K562 (cell line): ENCODE results near the gene GPR153. TPM values are rescaled to one million over a fixed set of nuclear protein-coding genes. Genes with fewer than 3 reads are reported as not detected.

ENCODE experiments used
- BACH1 ChIP-seq: fragments of 200-800 bp; sonication (Bioruptor generic); IDR thresholded peaks from 2 replicates; pipeline ENCODE4 v1.6.1; 2016; ENCODE audit warnings: missing genetic modification characterization, missing compliant biosample characterization
- CHD1 ChIP-seq: fragments of 200-600 bp; sonication (generic); IDR thresholded peaks from one replicate; pipeline ENCODE4 v1.6.1; 2012; ENCODE audit warnings: mild to moderate bottlenecking, moderate library complexity, low read length, inconsistent platforms
- FOXM1 ChIP-seq, 2 experiments: fragments of 450-650 bp in 1 of 2; sonication (generic) in 1 of 2; formaldehyde crosslinking in 1 of 2; IDR thresholded peaks; 2 replicates each; pipeline versions ENCODE4 v1.6.1 to v1.9.0; 2017 to 2022; ENCODE audit warnings: low read depth in 2 of 2, mild to moderate bottlenecking in 2 of 2, missing genetic modification reagents in 1 of 2, moderate library complexity in 1 of 2
- HDAC2 ChIP-seq: fragments of 450-650 bp; IDR thresholded peaks from 2 replicates; pipeline ENCODE4 v1.6.1; 2016; ENCODE audit warnings: mild to moderate bottlenecking
- JUN ChIP-seq, 2 experiments: sonication (generic) in 1 of 2; formaldehyde crosslinking in 1 of 2; IDR thresholded peaks; 2 replicates each; pipeline versions ENCODE4 v1.6.1 to v1.8.0; 2012 to 2022; ENCODE audit warnings: borderline replicate concordance in 2 of 2, mild to moderate bottlenecking in 2 of 2, improper control_type of control experiment in 1 of 2, low read depth in 1 of 2, low read length in 1 of 2, missing genetic modification reagents in 1 of 2
- NR4A1 ChIP-seq, 2 experiments: fragments of 250-450 bp in 1 of 2; fragments of 450-650 bp in 1 of 2; sonication (Bioruptor Pico) in 1 of 2; IDR thresholded peaks; 2 replicates each; pipeline versions ENCODE4 v1.4.0 to v1.6.1; 2016 to 2020; ENCODE audit warnings: mild to moderate bottlenecking in 2 of 2, missing compliant biosample characterization in 1 of 2, missing genetic modification characterization in 1 of 2, moderate library complexity in 1 of 2
- PYGO2 ChIP-seq: fragments of 450-650 bp; IDR thresholded peaks from 2 replicates; pipeline ENCODE4 v1.6.1; 2016; ENCODE audit warnings: mild to moderate bottlenecking, missing genetic modification characterization, moderate library complexity, missing compliant biosample characterization
- RBBP5 ChIP-seq: fragments of 200-600 bp; sonication (generic); IDR thresholded peaks from 2 replicates; pipeline ENCODE4 v1.6.1; 2012; ENCODE audit warnings: borderline replicate concordance, mild to moderate bottlenecking, low read length, control low read depth, inconsistent platforms; ENCODE audit not compliant: insufficient read depth, poor library complexity, severe bottlenecking
- SIN3A ChIP-seq, 2 experiments: fragments of 150-350 bp in 1 of 2; IDR thresholded peaks; 2 replicates each; pipeline ENCODE4 v1.6.1; 2011 to 2016; ENCODE audit warnings: borderline replicate concordance in 2 of 2, low read depth in 2 of 2, low read length in 2 of 2, mild to moderate bottlenecking in 2 of 2, moderate library complexity in 2 of 2; ENCODE audit not compliant: control insufficient read depth in 1 of 2
- SMARCC2 ChIP-seq: fragments of 450-650 bp; IDR thresholded peaks from 2 replicates; pipeline ENCODE4 v1.6.1; 2017; ENCODE audit warnings: antibody characterized with exemption, moderate library complexity, mild to moderate bottlenecking, low read depth
- SPI1 ChIP-seq: IDR thresholded peaks from 2 replicates; pipeline ENCODE4 v1.6.1; 2011; ENCODE audit warnings: low read depth, low read length, control low read depth, borderline replicate concordance
- TAL1 ChIP-seq: fragments of 450-650 bp; IDR thresholded peaks from 2 replicates; pipeline ENCODE4 v1.6.1; 2016; ENCODE audit warnings: mild to moderate bottlenecking
- TCF7L2 ChIP-seq: fragments of 150-350 bp; IDR thresholded peaks from 2 replicates; pipeline ENCODE4 v1.6.1; 2016; ENCODE audit warnings: low read depth, mild to moderate bottlenecking, low read length, moderate library complexity
- ZSCAN32 ChIP-seq: fragments of 450-650 bp; formaldehyde crosslinking; IDR thresholded peaks from 2 replicates; pipeline ENCODE4 v1.4.0; 2020; ENCODE audit warnings: mild to moderate bottlenecking, moderate library complexity
- polyA plus RNA-seq, 8 experiments: library from polyadenylated mRNA; depleted of rRNA in 4 of 8; stranded (reverse) in 5 of 8; unstranded in 3 of 8; fragments of >200 nt; fragmentation: Nextera tagmentation in 2 of 8; fragmentation: Illumina TruSeq in 1 of 8; extraction: Ambion mirVana in 2 of 8; extraction: Trizol in 1 of 8; gene quantifications; 2 replicates each; pipeline versions ENCODE4 v1.2.1 to v1.2.3, GENCODE V29; 2011 to 2014; ENCODE audit warnings: inconsistent platforms in 1 of 8, missing spikeins in 1 of 8
- total RNA-seq, 7 experiments: library from RNA; depleted of rRNA in 6 of 7; stranded (reverse); fragments of >200 nt in 6 of 7; fragmentation: Illumina TruSeq in 2 of 7; extraction: Trizol in 2 of 7; gene quantifications; 2 replicates each; pipeline versions ENCODE4 v1.2.1 to v1.2.3, GENCODE V29; 2011 to 2021; ENCODE audit warnings: low replicate concordance in 1 of 7
- TF ChIP-seq, protein P1 (sequence below): fragments of 450-650 bp; formaldehyde crosslinking; IDR thresholded peaks from 2 replicates; pipeline ENCODE4 v1.4.0; 2020; ENCODE audit warnings: mild to moderate bottlenecking, moderate library complexity
- TF ChIP-seq, protein P2 (sequence below): fragments of 450-650 bp; formaldehyde crosslinking; IDR thresholded peaks from 2 replicates; pipeline ENCODE4 v1.4.0; 2020; ENCODE audit warnings: mild to moderate bottlenecking, mixed read lengths
- TF ChIP-seq, protein P3 (sequence below): fragments of 250-450 bp; sonication (Bioruptor Pico); IDR thresholded peaks from 2 replicates; pipeline ENCODE4 v1.8.0; 2022; ENCODE audit warnings: inconsistent platforms, mild to moderate bottlenecking, moderate library complexity, borderline replicate concordance
- TF ChIP-seq, protein P4 (sequence below): fragments of 250-450 bp; sonication (Bioruptor Pico); IDR thresholded peaks from 2 replicates; pipeline ENCODE4 v1.8.0; 2021; ENCODE audit warnings: moderate library complexity, mild to moderate bottlenecking, inconsistent platforms

GPR153 gene
- total and polyA plus RNA-seq, 9 of the 15 experiments (the other 6 are each of a cell fraction or from before 2014, with no cell fraction given) = 0.01 to 1.5 (median 0.51) TPM

DNA sequence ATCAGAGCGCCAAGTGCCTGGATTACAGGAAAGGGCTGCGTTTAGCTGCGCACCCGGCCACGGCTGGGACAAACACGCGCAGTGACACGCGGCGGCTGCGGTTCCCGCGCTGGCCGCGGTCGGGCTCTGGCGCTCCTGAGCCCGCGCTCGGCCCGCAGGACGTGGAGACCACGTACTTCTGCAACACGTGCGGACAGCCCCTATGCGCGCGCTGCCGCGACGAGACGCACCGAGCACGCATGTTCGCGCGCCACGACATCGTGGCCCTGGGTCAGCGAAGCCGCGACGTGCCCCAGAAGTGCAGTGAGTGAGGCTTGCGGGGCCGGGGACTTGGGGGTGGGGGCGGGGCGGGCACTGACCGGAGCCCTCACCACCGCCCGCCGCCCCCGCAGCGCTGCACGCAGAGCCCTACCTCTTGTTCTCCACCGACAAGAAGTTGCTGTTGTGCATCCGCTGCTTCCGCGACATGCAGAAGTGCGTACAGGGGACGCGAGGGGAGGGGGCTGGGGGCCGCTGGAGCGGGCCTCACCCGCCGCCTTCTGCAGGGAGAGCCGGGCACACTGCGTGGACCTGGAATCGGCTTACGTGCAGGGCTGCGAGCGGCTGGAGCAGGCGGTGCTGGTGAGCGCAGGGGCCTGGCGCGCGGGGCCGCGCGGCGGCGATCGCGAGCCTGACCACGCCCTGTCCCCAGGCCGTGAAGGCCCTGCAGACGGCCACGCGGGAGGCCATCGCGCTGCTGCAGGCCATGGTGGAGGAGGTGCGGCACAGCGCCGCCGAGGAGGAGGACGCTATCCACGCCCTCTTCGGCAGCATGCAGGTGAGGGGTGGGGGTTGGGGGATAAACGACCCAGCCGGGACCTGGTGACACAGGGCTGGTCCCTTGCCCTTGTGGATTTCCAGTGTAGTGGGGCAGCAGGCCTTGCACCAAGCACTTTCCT, 51.9 kb downstream of the GPR153 start (continued):
- TF ChIP-seq TCF7L2 (no peak), SIN3A (IDR thresholded peaks at IDR 0.05; ENCODE audit: borderline replicate concordance in 2 of 2, control insufficient read depth in 1 of 2, low read depth in 2 of 2, low read length in 2 of 2) (peak in 1 of 2 experiments; percentile 70; a peak in 1 of 4 replicates), SPI1 (no peak), PYGO2 (tag) (no peak), CHD1 (no peak), RBBP5 (no peak), SMARCC2 (no peak), BACH1 (tag) (no peak), TAL1 (no peak), JUN (IDR thresholded peaks at IDR 0.05; ENCODE audit: borderline replicate concordance, low read depth, low read length) (no peak), JUN (CRISPR knock-in tag; IDR thresholded peaks at IDR 0.05; ENCODE audit: borderline replicate concordance) (no peak), HDAC2 (no peak), NR4A1 (CRISPR knock-in tag; IDR thresholded peaks at IDR 0.05) (no peak), NR4A1 (tag; IDR thresholded peaks at IDR 0.05) (no peak), ZSCAN32 (CRISPR knock-in tag) (no peak), FOXM1 (IDR thresholded peaks at IDR 0.05; ENCODE audit: low read depth) (no peak), FOXM1 (CRISPR knock-in tag; IDR thresholded peaks at IDR 0.05; ENCODE audit: low read depth) (no peak)
- TF ChIP-seq, protein P1, sequence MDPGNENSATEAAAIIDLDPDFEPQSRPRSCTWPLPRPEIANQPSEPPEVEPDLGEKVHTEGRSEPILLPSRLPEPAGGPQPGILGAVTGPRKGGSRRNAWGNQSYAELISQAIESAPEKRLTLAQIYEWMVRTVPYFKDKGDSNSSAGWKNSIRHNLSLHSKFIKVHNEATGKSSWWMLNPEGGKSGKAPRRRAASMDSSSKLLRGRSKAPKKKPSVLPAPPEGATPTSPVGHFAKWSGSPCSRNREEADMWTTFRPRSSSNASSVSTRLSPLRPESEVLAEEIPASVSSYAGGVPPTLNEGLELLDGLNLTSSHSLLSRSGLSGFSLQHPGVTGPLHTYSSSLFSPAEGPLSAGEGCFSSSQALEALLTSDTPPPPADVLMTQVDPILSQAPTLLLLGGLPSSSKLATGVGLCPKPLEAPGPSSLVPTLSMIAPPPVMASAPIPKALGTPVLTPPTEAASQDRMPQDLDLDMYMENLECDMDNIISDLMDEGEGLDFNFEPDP (CRISPR knock-in tag) = no peak
- TF ChIP-seq, protein P2, sequence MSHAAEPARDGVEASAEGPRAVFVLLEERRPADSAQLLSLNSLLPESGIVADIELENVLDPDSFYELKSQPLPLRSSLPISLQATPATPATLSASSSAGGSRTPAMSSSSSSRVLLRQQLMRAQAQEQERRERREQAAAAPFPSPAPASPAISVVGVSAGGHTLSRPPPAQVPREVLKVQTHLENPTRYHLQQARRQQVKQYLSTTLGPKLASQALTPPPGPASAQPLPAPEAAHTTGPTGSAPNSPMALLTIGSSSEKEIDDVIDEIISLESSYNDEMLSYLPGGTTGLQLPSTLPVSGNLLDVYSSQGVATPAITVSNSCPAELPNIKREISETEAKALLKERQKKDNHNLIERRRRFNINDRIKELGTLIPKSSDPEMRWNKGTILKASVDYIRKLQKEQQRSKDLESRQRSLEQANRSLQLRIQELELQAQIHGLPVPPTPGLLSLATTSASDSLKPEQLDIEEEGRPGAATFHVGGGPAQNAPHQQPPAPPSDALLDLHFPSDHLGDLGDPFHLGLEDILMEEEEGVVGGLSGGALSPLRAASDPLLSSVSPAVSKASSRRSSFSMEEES (CRISPR knock-in tag) = no peak
- TF ChIP-seq, protein P3, sequence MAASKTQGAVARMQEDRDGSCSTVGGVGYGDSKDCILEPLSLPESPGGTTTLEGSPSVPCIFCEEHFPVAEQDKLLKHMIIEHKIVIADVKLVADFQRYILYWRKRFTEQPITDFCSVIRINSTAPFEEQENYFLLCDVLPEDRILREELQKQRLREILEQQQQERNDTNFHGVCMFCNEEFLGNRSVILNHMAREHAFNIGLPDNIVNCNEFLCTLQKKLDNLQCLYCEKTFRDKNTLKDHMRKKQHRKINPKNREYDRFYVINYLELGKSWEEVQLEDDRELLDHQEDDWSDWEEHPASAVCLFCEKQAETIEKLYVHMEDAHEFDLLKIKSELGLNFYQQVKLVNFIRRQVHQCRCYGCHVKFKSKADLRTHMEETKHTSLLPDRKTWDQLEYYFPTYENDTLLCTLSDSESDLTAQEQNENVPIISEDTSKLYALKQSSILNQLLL (CRISPR knock-in tag) = no peak
- TF ChIP-seq, protein P4, sequence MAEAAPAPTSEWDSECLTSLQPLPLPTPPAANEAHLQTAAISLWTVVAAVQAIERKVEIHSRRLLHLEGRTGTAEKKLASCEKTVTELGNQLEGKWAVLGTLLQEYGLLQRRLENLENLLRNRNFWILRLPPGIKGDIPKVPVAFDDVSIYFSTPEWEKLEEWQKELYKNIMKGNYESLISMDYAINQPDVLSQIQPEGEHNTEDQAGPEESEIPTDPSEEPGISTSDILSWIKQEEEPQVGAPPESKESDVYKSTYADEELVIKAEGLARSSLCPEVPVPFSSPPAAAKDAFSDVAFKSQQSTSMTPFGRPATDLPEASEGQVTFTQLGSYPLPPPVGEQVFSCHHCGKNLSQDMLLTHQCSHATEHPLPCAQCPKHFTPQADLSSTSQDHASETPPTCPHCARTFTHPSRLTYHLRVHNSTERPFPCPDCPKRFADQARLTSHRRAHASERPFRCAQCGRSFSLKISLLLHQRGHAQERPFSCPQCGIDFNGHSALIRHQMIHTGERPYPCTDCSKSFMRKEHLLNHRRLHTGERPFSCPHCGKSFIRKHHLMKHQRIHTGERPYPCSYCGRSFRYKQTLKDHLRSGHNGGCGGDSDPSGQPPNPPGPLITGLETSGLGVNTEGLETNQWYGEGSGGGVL (CRISPR knock-in tag) = no peak
